Duodenal mucosa (tissue), 2 donors: ENCODE data around the gene RIPK1.

ENCODE experiments used
- H3K27ac ChIP-seq: one replicate; pipeline ENCODE4 v1.7.0; 2013; ENCODE audit warnings: low read depth, low read length
- H3K27me3 ChIP-seq, 2 donors: one replicate each; pipeline ENCODE4 v1.7.0; 2013; ENCODE audit warnings: low read length in 2 of 2, control low read depth in 1 of 2; ENCODE audit not compliant: insufficient read depth in 2 of 2, control insufficient read depth in 1 of 2
- H3K36me3 ChIP-seq, 2 donors: one replicate each; pipeline ENCODE4 v1.7.0; 2013; ENCODE audit warnings: low read length in 2 of 2, control low read depth in 1 of 2; ENCODE audit not compliant: insufficient read depth in 2 of 2, control insufficient read depth in 1 of 2
- H3K4me1 ChIP-seq, 2 donors: one replicate each; pipeline ENCODE4 v1.7.0; 2013; ENCODE audit warnings: low read length in 2 of 2, control low read depth in 1 of 2; ENCODE audit not compliant: insufficient read depth in 2 of 2, control insufficient read depth in 1 of 2
- H3K4me3 ChIP-seq, 2 donors: one replicate each; pipeline ENCODE4 v1.7.0; 2013; ENCODE audit warnings: low read length in 2 of 2, low read depth in 1 of 2
- H3K9ac ChIP-seq, 2 donors: one replicate each; pipeline ENCODE4 v1.7.0; 2013; ENCODE audit warnings: low read length in 2 of 2, low read depth in 1 of 2
- H3K9me3 ChIP-seq, 2 donors: one replicate each; pipeline ENCODE4 v1.7.0; 2013; ENCODE audit warnings: low read length in 2 of 2, control low read depth in 1 of 2; ENCODE audit not compliant: control insufficient read depth in 1 of 2

RIPK1 gene

GRCh38 chr6:3159805-3160781, 91.8 kb downstream of the RIPK1 start:
- Histone ChIP-seq H3K36me3 (no peaks in the 10 kb centered on the region), H3K27me3 (no peaks in the 10 kb centered on the region), H3K9me3 (no peaks in the 10 kb centered on the region), H3K4me1 (peaks cover 20 to 21% of the 10 kb centered on the region in 2 donors), H3K27ac (peak overlapping the region; percentile 82), H3K4me3 (peak overlapping the region; percentile 30 to 31), H3K9ac (peak overlapping the region; percentile 57 to 76)

- no peaks in the 10 kb centered on the region for H3K9me3 ChIP-seq
- no peaks in the 10 kb centered on the region for H3K36me3 ChIP-seq
- H3K27ac ChIP-seq, result peak overlapping the region; percentile 89
- H3K9ac ChIP-seq, result peak overlapping the region; percentile 0 to 58
- peak overlapping the region; percentile 59 to 79 for H3K4me3 ChIP-seq
- no peaks in the 10 kb centered on the region for H3K27me3 ChIP-seq
- peaks cover 20 to 21% of the 10 kb centered on the region in 2 donors for H3K4me1 ChIP-seq
Measured at GRCh38 chr6:3162067-3162497, 93.8 kb downstream of the RIPK1 start.

GRCh38 chr6:3162565-3163247, 94.4 kb downstream of the RIPK1 start:
- Histone ChIP-seq H3K36me3 (no peaks in the 10 kb centered on the region), H3K9ac (peak overlapping the region; percentile 58 to 80), H3K9me3 (no peaks in the 10 kb centered on the region), H3K4me3 (peak overlapping the region; percentile 59 to 79), H3K4me1 (peaks cover 20 to 21% of the 10 kb centered on the region in 2 donors), H3K27ac (peak overlapping the region; percentile 89), H3K27me3 (no peaks in the 10 kb centered on the region)

GRCh38 chr6:3163248-3163594, 94.9 kb downstream of the RIPK1 start:
- peak overlapping the region; percentile 58 to 72 for H3K9ac ChIP-seq
- peak overlapping the region; percentile 45 to 59 for H3K4me3 ChIP-seq

DNA sequence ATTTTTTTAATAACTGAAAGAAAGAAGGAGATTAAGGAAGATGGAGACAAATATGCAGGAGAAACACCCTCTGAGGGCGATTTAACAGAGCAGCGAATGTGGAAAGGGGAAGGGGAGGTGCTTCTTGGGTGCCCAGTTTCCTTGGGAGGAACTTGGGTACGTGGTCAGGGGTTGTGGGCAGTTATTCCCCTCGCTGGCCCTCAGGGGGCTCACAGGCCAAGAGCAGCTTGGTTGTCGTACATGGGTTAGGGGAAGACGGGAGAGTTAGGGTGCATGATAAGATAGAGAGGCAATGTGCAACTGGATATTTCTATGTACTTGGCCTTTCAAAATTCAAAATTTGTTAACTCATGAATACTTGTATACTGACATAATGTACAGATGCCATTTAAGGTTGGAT, 96.1 kb downstream of the RIPK1 start:
- H3K27ac ChIP-seq, result no peak overlapping the region

More at GRCh38 chr6:3163248-3163594, 94.9 kb downstream of the RIPK1 start:
- no peaks in the 10 kb centered on the region for H3K36me3 ChIP-seq
- no peaks in the 10 kb centered on the region for H3K27me3 ChIP-seq
- no peaks in the 10 kb centered on the region for H3K9me3 ChIP-seq
- peaks cover 18 to 20% of the 10 kb centered on the region in 2 donors for H3K4me1 ChIP-seq
- peak overlapping the region; percentile 18 for H3K27ac ChIP-seq

More for the DNA sequence above, 96.1 kb downstream of the RIPK1 start:
- H3K27me3 ChIP-seq, result no peaks in the 10 kb centered on the region
- H3K9ac ChIP-seq, result no peak overlapping the region
- no peak overlapping the region for H3K4me3 ChIP-seq
- peaks cover 12 to 16% of the 10 kb centered on the region in 2 donors for H3K4me1 ChIP-seq
- no peaks in the 10 kb centered on the region for H3K36me3 ChIP-seq
- no peaks in the 10 kb centered on the region for H3K9me3 ChIP-seq
